HG02938 (cell line): ENCODE results near the gene RHAG.

Source experiments
- ATAC-seq: cut with Tn5 transposase; IDR thresholded peaks from one replicate; pipeline ENCODE4 v1.9.1; 2021; ENCODE audit warnings: mild to moderate bottlenecking, moderate library complexity; ENCODE audit not compliant: unreplicated experiment

The RHAG gene

DNA sequence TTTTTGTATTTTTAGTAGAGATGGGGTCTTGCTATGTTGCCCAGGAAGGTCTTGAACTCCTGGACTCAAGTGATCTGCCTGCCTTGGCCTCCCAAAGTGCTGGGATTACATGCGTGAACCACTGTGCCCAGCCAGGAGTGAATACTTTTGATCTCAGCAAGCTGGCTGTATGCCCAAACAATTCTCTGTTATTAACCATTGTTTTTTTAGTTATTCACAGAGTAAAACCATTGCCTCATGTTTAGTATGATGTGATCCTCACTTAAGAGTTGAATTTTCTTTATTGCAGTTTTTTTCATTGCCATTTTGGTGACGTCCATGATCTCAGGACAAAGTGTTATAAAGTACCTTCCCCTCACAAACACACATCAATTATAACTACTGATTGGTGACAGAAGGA, 71.4 kb downstream of the RHAG start:
- no peak for ATAC-seq

DNA sequence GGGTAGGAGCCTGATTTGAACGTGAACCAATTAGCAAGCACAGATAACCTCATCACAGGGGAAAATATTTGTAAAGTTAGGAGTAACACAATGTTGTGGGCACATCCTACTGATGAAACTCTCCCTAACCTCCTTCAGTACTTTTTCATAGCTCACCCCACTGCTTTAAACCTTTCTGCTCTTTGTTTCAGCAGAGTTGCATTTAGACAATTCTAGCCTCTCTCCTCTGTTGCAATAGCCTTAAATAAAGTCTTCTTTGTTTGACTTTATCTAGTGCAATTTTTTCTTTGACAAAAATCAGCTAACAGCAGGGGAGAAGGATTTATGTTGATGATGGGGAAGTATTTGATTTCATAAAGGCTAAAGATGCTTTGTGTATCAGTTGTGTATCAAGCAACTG, 72.1 kb downstream of the RHAG start:
- ATAC-seq, result no peak

DNA sequence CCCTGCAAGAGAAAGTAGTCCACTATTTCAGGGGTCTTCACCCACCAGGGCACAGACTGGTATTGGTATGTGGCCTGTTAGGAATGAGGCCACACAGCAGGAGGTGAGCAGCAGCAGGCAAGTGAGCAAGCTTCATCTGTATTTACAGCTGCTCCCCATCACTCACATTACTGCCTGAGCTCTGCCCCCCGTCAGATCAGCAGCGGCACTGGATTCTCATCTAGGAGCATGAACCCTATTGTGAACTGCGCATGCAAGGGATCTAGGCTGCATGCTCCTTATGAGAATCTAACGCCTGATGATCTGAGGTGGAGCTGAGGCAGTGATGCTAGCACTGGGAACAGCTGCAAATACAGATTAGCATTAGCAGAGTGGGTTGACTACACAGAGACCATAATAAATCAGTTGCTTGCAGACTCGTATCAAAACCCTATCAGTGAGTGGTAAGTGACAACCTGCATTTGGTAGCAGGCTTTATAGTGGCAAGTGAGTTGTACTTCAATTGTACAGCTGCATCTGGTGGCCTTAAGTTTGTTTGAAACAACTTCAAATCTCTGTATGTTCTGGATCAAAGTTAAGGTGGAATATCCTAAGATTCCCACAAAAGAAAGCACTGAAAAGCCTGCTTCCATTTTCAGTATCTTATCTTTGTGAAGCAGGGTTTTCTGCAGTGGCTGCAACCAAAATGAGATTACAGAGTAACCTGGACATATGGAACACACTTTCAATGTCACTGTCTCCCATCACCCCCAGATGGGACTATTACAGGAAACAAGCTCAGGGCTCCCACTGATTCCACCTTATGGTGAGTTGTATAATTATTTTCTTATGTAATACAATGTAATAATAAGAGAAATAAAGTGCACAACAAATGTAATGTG, 73.4 kb downstream of the RHAG start:
- ATAC-seq, result no peak

DNA sequence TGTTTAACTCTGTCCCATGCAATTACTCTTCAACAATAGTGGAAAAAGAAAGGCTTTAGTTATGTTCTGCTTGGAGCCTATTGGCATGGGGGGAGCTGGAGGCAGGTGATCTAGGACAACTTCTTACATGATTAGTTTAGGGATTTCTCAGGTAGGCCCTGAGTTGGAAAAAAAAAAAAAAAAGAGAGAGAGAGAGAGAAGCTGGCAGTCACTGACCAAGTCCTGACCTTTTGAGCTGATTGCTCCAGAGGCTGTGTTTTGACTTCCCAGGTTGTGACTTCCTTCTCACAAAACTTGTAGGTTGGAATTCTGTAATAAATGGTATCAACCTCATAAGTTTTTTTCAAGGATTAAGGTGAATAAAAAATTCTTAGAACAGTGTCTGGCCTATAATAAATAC, 78.4 kb downstream of the RHAG start:
- ATAC-seq, result no peak

DNA sequence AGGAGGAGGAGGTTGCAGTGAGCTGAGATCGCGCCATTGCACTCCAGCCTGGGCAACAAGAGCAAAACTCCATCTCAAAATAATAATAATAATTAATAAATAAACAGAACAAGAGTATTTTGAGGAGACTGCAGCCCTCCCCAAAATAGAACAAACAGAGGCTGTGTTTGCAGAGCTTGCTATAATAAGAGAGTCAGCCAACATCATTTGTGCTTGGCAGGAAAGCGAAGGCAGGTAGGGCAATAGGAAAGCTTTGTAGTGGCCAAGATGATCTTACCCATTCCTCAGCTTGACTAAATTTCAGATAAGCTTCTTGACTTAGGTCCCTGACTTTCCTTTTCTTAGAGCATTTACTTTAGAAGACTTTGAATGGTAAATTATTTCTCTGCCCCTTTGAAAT, 79.5 kb downstream of the RHAG start:
- ATAC-seq, result no peak

DNA sequence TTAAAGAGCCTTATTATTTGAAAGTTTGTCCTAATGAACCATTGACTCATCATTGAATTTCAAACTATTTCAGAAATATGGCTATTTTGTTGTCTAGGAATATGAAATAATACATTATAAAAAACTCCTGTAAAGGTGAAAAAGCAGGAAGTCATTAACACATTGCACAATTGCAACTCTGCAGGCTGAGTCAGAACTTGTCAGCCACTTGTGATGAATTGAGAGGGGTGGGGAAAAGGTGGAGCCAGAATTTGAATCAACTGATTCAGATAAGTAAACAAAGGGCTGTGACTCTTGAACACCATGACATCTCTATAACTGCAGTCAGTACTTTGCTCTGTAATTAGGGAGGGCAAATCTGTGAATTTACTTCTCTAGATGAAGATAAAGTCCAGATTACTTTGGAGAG, 80.2 kb downstream of the RHAG start:
- no peak for ATAC-seq

DNA sequence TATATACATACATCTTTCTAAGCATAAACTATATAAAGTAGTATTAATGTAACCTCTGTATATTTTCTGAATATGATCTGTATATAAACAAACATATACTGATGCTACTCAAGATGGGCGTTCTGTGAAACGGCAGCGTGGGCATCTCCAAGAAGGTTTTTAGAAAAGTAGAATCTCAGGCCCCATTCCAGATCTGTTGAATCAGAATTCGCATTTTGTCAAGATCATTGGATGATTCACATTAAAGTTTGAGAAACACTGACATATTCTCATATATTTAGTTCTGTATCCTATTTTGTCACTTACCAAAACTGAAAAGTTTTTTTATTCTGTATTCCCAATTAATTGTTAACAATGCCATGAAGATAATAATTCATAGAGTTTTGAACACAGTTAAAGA, 80.7 kb downstream of the RHAG start:
- no peak for ATAC-seq
